ENCODE measurements around the gene RNF207.
"Not testable (repeated sequence)": the region's sequence is repeated elsewhere in the genome, so short reads cannot be mapped to it uniquely, and the experiment has no call there.

Gene RNF207

GRCh38 chr1:6200188-6200809, 5.6 kb upstream of the RNF207 start:
- DNase-seq (ENCODE audit: low read depth): no peak

GRCh38 chr1:6202256-6202655, 3.7 kb upstream of the RNF207 start:
- DNase-seq (ENCODE audit: low read depth): no peak

- no peak for DNase-seq (ENCODE audit: low read depth)
These were observed 569 bp downstream of the RNF207 start for GRCh38 chr1:6206520-6206855.

- DNase-seq (ENCODE audit: low read depth): no peak
These were observed 1.4 kb downstream of the RNF207 start for GRCh38 chr1:6207075-6207885.

DNA sequence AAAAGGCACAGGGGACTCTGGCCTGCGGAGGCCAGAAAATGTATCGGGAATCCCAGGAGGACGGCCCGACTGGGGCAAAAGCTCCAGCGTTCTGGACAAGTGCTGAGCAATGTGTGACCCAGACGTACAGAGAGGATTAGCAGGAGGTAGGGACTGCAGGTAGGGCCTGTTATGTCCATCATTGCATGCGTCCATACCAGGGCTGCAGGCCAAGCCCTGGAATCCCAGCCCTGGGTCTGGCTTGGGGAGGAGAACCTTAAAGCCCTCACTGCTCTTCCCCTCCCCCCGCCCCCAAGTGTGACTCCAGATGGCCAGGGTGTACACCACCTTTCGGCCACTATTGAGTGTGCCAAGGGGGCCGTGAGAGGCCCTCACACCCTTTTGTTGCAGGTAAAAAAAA, 2.0 kb downstream of the RNF207 start:
- DNase-seq (ENCODE audit: low read depth): no peak

GRCh38 chr1:6208723-6209660, 3.1 kb downstream of the RNF207 start:
- no peak for DNase-seq (ENCODE audit: low read depth)

GRCh38 chr1:6209661-6210580, 4.0 kb downstream of the RNF207 start:
- DNase-seq (ENCODE audit: low read depth): no peak

DNA sequence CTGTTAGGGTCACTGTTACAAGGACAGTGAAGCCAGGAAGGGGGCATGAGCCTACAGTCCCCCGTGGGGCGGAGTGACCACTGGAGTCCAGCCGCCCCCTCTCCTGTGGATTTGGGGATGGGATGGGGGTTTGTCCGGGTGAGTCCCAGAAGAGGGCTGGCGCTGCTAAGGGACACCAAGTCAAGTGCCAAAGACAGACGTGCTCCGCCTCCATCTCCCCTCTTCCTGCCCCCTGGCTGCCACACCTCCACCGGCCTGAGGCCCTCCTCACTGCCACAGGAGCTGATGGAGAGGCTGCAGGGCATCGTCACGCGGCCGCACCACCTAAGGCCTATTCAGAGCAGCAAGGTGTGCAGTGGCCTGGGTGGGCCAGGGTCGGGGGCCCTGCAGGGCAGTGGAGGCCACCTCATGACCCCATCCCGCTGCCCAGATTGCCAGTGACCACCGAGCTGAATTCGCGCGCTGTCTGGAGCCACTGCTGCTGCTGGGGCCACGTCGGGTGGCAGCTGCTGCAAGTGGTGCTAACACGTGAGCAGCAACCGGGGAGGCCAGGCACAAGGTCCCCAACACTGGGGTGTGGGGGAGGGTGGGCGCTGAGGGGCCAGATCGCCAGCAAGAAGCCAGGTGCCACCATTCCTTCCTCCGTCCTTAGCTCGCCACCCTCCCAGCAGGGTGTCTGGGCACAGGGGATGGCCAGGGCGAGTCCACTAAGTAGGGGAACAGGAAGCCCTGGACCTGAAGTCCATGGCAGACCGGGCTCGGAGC, 4.9 kb downstream of the RNF207 start:
- DNase-seq (ENCODE audit: low read depth): no peak

DNA sequence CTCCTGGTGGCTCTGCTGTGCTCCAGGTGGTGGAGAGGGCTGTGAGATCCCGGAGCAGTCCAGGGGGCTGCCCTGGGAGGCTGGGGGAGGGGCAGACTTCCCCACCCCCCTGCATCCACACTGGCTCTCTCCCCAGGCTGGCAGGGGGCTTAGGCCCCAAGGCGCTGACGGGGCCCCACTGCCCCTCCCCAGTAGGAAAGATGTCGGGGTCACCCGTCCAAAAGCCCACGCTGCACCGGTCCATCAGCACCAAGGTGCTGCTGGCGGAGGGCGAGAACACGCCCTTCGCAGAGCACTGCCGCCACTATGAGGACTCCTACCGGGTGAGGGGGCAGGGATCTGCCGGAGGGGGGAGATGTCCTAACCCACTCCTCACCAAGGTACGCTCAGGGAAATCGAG, 5.8 kb downstream of the RNF207 start:
- no peak for DNase-seq (ENCODE audit: low read depth)

GRCh38 chr1:6212193-6212959, 6.5 kb downstream of the RNF207 start:
- DNase-seq (ENCODE audit: low read depth): no peak

DNA sequence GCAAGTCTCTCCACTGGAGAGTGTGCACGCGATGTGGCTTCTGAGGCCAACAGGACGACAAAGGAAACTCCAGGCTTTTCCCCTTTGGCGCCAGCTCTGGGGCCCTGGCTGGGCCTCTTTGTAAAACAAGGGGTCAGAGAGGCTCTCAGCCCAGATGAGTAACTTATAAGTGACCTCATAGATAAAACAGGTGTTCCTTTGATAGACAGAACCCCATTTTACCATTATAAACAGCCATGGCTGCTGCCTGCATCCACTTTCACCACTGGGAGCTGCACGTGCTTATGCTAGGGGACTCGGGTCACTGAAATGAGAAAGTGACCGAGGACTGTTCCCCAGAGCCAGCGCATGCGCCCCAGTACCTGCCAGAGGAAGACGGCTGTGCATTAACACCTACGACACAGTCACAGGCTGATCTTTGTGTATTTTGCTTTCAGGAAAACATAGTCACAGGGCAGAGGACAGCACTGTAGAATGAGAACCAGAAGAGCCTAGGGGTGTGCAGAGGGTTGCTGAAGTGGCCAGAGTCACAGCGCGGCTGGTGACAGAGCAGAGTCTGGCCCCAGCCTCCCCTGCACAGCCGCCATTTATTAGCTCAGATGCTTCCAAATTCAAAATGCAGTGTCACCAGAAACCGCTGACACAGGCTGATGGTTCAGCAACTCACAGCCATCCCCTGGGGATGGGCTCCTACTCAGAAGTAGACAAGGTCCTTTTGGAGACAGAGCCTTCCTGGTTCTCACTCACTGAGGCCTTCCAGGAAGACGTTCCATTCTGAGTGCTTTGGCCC, 12.7 kb downstream of the RNF207 start:
- no peak for DNase-seq (ENCODE audit: low read depth)

DNA sequence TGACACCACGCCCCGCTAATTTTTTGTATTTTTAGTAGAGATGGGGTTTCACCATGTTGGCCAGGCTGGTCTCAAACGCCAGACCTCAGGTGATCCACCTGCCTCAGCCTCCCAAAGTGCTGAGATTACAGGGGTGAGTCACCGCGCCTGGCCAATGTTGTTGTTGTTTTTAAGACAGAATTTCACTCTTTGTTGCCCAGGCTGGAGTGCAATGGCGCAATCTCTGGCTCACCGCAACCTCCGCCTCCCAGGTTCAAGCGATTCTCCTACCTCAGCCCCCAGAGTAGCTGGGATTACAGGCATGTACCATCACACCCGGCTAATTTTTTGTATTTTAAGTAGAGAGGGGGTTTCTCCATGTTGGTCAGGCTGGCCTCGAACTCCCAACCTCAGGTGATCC, 13.7 kb downstream of the RNF207 start:
- not testable (repeated sequence) for DNase-seq (ENCODE audit: low read depth)

GRCh38 chr1:6220236-6220635, 14.3 kb downstream of the RNF207 start:
- DNase-seq (ENCODE audit: low read depth): no peak

DNA sequence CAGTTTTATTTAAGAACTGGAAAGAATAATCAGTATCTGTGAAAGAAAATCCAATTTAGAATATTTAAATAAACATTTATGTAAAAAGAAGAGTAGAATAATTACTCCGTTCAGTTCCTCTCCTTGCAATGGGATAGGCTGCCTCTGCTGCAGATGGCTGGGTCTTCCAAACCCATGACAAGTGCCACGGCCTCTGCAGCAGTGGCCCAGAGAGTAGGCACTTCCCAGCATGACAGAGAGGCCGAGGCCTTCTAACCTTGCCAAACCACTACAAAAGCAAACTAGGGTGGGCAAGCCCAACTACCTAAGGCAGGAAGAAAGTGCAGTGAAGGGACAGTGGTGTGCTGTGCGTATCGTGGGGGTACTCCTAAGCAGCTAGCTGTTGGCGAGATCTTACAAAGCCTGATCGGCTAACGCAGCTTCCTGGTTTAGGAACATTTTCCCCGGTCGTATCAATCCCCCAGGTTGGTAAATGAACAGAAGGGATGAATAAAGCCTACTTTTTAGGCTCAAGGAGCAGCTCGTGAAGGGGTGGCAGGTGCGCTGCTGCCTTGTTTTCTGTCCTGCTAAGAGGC, 15.4 kb downstream of the RNF207 start:
- no peak for DNase-seq (ENCODE audit: low read depth)

GRCh38 chr1:6222636-6223035, 16.7 kb downstream of the RNF207 start:
- DNase-seq (ENCODE audit: low read depth): no peak

GRCh38 chr1:6223617-6224016, 17.7 kb downstream of the RNF207 start:
- no peak for DNase-seq (ENCODE audit: low read depth)

DNA sequence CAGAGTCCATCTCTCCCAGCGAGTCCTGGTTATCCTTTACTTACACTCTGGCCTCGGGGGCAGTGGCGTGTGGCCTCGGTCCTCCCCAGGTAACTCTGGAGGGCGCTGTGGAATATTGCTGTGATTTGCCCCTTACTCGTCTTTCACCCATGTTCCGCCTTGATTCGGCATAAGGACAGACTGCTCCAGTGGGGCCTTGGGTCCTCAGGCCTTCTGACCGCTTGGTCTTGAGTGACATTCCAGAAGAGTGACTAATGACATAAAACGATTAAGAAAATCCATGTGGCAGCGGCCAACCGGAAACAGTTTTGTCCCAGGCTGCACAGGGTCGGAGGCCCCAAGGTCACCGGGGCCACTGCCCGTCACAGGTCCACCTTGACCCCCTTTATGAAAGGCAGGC, 18.8 kb downstream of the RNF207 start:
- DNase-seq (ENCODE audit: low read depth): no peak

DNA sequence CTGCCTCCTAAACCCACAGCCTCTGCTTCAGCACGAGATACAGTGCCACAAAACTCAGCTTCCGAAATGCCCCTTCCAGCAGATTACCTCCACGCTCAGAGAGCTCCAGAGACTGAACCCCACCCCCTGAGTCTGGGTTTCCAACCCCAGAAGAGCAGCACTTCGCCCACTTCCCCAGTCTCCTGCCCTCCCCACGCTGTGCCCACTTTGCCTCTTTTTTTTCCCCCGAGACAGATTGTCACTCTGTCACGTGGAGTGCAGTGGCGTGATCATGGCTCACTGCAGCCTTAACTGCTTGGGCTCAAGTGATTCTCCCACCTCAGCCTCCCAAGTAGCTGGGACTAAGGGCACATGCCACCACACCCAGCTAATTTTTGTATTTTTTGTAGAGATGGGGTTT, 19.7 kb downstream of the RNF207 start:
- DNase-seq (ENCODE audit: low read depth): no peak

DNA sequence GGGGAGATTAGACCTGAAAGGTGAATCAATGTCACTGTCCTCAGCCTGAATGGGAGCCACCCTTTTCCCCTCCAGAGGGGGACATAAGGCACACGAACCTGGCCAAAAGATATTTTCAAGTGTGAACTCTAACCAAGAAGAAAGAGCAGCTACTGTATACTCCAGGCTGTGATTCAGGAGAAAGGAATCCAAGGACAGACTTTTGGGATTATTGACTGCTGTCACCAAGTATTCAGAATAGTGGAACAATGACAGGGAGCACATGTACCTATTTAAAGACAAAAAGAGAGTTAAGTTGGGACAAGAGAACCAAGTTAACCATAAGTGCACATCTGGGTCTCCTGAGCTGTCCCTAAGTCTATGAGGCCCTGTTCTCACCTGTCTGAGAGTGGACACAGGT, 27.5 kb downstream of the RNF207 start:
- DNase-seq (ENCODE audit: low read depth): no peak
